PC-9 (cell line): ENCODE data around the gene STK39. TPM values are rescaled to one million over a fixed set of nuclear protein-coding genes. Genes with fewer than 3 reads are reported as not detected.

Experiments
- BruUV-seq: library from RNA; stranded (reverse); fragments of 400-500 nt; replicated peaks from 2 replicates; lab custom pipeline; 2021; lab: Mats Ljungman, UMichigan
- CTCF ChIA-PET: fragments of 300-600 bp; sonication (Branson Sonifier 250); formaldehyde crosslinking; loops from one replicate; lab custom pipeline; 2022; ENCODE audit warnings: antibody characterized with exemption; lab: Charles Lee
- POLR2A ChIA-PET: fragments of 300-600 bp; sonication (Branson Sonifier 250); formaldehyde crosslinking; loops from one replicate; lab custom pipeline; 2022; ENCODE audit warnings: antibody characterized with exemption; ENCODE audit not compliant: unreplicated experiment; lab: Charles Lee
- DNase-seq, 2 experiments: peaks; one replicate each; pipeline versions ENCODE4 v3.0.0 to v3.0.0-alpha.2; 2015 to 2022; ENCODE audit warnings: mixed read lengths in 1 of 2
- H2AFZ ChIP-seq: fragments of 200-600 bp; sonication (generic); 2 replicates; pipeline ENCODE4 v1.8.1; 2017; ENCODE audit warnings: antibody characterized with exemption
- H3F3A ChIP-seq: fragments of 200-600 bp; sonication (generic); 2 replicates; pipeline ENCODE4 v1.8.1; 2017; ENCODE audit warnings: antibody characterized with exemption, mild to moderate bottlenecking, low read depth; ENCODE audit not compliant: insufficient read depth
- H3K27ac ChIP-seq: fragments of 200-600 bp; sonication (generic); 2 replicates; pipeline ENCODE4 v1.6.1; 2016; ENCODE audit warnings: mixed run types
- H3K27me3 ChIP-seq: fragments of 200-600 bp; sonication (generic); 2 replicates; pipeline ENCODE4 v1.6.1; 2016; ENCODE audit warnings: low read depth, mixed run types; ENCODE audit not compliant: insufficient read depth
- H3K36me3 ChIP-seq: fragments of 200-600 bp; sonication (generic); 2 replicates; pipeline ENCODE4 v1.6.1; 2016; ENCODE audit warnings: low read depth, mixed run types
- H3K4me1 ChIP-seq: fragments of 200-600 bp; sonication (generic); replicated peaks from 2 replicates; pipeline ENCODE4 v1.6.1; 2016; ENCODE audit warnings: mixed run types; ENCODE audit not compliant: insufficient read depth
- H3K4me2 ChIP-seq: fragments of 200-600 bp; sonication (generic); 2 replicates; pipeline ENCODE4 v1.6.1; 2017; ENCODE audit warnings: mixed run types
- H3K4me3 ChIP-seq: fragments of 200-600 bp; sonication (generic); 2 replicates; pipeline ENCODE4 v1.6.1; 2016; ENCODE audit warnings: mixed run types
- H3K79me2 ChIP-seq: fragments of 200-600 bp; sonication (generic); 2 replicates; pipeline ENCODE4 v1.6.1; 2017; ENCODE audit warnings: low read depth, mixed run types
- H3K9me2 ChIP-seq: fragments of 200-600 bp; sonication (generic); 2 replicates; pipeline ENCODE4 v1.8.1; 2017; ENCODE audit warnings: mild to moderate bottlenecking; ENCODE audit not compliant: insufficient read depth
- H3K9me3 ChIP-seq: fragments of 200-600 bp; sonication (generic); 2 replicates; pipeline ENCODE4 v1.8.1; 2016; ENCODE audit warnings: low read depth; ENCODE audit not compliant: insufficient read depth
- H4K20me1 ChIP-seq: fragments of 200-600 bp; sonication (generic); 2 replicates; pipeline ENCODE4 v1.8.1; 2017; ENCODE audit not compliant: insufficient read depth
- CTCF ChIP-seq: fragments of 200-600 bp; sonication (generic); conservative IDR thresholded peaks from 2 replicates; pipeline ENCODE4 v1.6.1; 2017; ENCODE audit warnings: mixed run types, antibody characterized with exemption, mild to moderate bottlenecking, moderate library complexity
- EZH2 ChIP-seq: fragments of 200-600 bp; sonication (generic); IDR thresholded peaks from 2 replicates; pipeline ENCODE4 v1.8.0; 2017; ENCODE audit warnings: antibody characterized with exemption, low read depth
- intact Hi-C: fragments of 100-400 bp; cut with micrococcal nuclease; formaldehyde crosslinking; loops from one replicate; pipeline ENCODE4 v1.10.0; 2022; ENCODE audit not compliant: unreplicated experiment
- total RNA-seq: library from RNA; stranded (reverse); gene quantifications from 2 replicates; pipeline ENCODE4 v1.2.3, GENCODE V29; 2021

Gene STK39
- total RNA-seq, 1 experiment from 2014 or later = 14.5 TPM

- Histone ChIP-seq H3K27ac (no peak overlapping the region), H3K27me3 (no peaks in the 10 kb centered on the region), H3K4me1 (peaks cover 31% of the 10 kb centered on the region), H3K9me2 (no peaks in the 10 kb centered on the region), H4K20me1 (no peaks in the 10 kb centered on the region), H2AFZ (no peak overlapping the region), H3F3A (peaks cover 19% of the 10 kb centered on the region), H3K79me2 (peaks cover 69% of the 10 kb centered on the region), H3K9me3 (no peaks in the 10 kb centered on the region), H3K4me3 (no peak overlapping the region), H3K4me2 (no peak overlapping the region), H3K36me3 (0 out of 2 replicates have a peak, but pooled peaks cover 4% of the 10 kb centered on the region)
- ChIA-PET POLR2A (no interaction called here), CTCF (no interaction called here)
- no TSS peak for BruUV-seq
- intact Hi-C loops = no loop called here
- DNase-seq = no peak
- TF ChIP-seq CTCF (no peak), EZH2 (no peak)
These were observed 67.8 kb downstream of the STK39 start for GRCh38 chr2:168179592-168179991.

GRCh38 chr2:168178520-168179324 is 68.7 kb downstream of the STK39 start:
- ChIA-PET POLR2A (no interaction called here), CTCF (no interaction called here)
- no peaks in the 10 kb centered on the region for H3K27me3 ChIP-seq
- BruUV-seq = no TSS peak
- no peak overlapping the region for H3K4me2 ChIP-seq
- intact Hi-C loops = no loop called here
- no peak overlapping the region for H3K4me3 ChIP-seq
- 0 out of 2 replicates have a peak, but pooled peaks cover 4% of the 10 kb centered on the region for H3K36me3 ChIP-seq
- peaks cover 23% of the 10 kb centered on the region for H3K4me1 ChIP-seq
- peaks cover 17% of the 10 kb centered on the region for H3F3A ChIP-seq
- no peak overlapping the region for H2AFZ ChIP-seq
- no peak for DNase-seq
- peaks cover 60% of the 10 kb centered on the region for H3K79me2 ChIP-seq
- TF ChIP-seq CTCF (no peak), EZH2 (no peak)
- no peaks in the 10 kb centered on the region for H3K9me3 ChIP-seq
- no peaks in the 10 kb centered on the region for H4K20me1 ChIP-seq
- no peaks in the 10 kb centered on the region for H3K9me2 ChIP-seq
- no peak overlapping the region for H3K27ac ChIP-seq

- Histone ChIP-seq H3K4me3 (no peak overlapping the region), H3K27ac (no peak overlapping the region), H3K9me3 (no peaks in the 10 kb centered on the region), H3K27me3 (no peaks in the 10 kb centered on the region), H3K79me2 (peaks cover 49% of the 10 kb centered on the region), H3K36me3 (0 out of 2 replicates have a peak, but pooled peaks cover 4% of the 10 kb centered on the region), H3K4me1 (peaks cover under 1% of the 10 kb centered on the region; the same call in 1 of the 2 replicates), H2AFZ (no peak overlapping the region), H3K9me2 (no peaks in the 10 kb centered on the region), H3K4me2 (no peak overlapping the region), H3F3A (no peaks in the 10 kb centered on the region), H4K20me1 (no peaks in the 10 kb centered on the region)
- ChIA-PET CTCF (no interaction called here), POLR2A (no interaction called here)
- BruUV-seq = no TSS peak
- TF ChIP-seq EZH2 = no peak
- TF ChIP-seq CTCF = no peak
- no peak for DNase-seq
- intact Hi-C loops = no loop called here
These were observed 71.0 kb downstream of the STK39 start for GRCh38 chr2:168176402-168176801.
